NB4 (cell line): ENCODE measurements around the gene SSR2.

Experiments
- DNase-seq: peaks from one replicate; pipeline ENCODE4 v3.0.0; 2010; ENCODE audit warnings: low read depth
- H3K4me3 ChIP-seq: one replicate; pipeline ENCODE4 v1.5.1; 2011; ENCODE audit warnings: mild to moderate bottlenecking, low read depth, low read length, moderate library complexity
- CTCF ChIP-seq: IDR thresholded peaks from one replicate; pipeline ENCODE4 v1.5.1; 2012; ENCODE audit warnings: low read depth, low read length
- MAX ChIP-seq: IDR thresholded peaks from 2 replicates; pipeline ENCODE4 v1.6.1; 2011; ENCODE audit warnings: low read depth, low read length
- MYC ChIP-seq: IDR thresholded peaks from 2 replicates; pipeline ENCODE4 v1.6.1; 2011; ENCODE audit warnings: low read depth, low read length
- POLR2A ChIP-seq: IDR thresholded peaks from 2 replicates; pipeline ENCODE4 v1.6.1; 2011; ENCODE audit warnings: mild to moderate bottlenecking; ENCODE audit not compliant: insufficient read length; ENCODE audit errors: extremely low read depth

The SSR2 gene

GRCh38 chr1:156019946-156020292 lies 832 bp downstream of the SSR2 start:
- no peak for DNase-seq
- peak overlapping the region; percentile 75 for H3K4me3 ChIP-seq
- TF ChIP-seq CTCF (no peak), MYC (no peak), POLR2A (no peak), MAX (no peak)

GRCh38 chr1:156014829-156015228 lies 5.9 kb downstream of the SSR2 start:
- TF ChIP-seq POLR2A, result no peak
- no peak overlapping the region for H3K4me3 ChIP-seq
- no peak for DNase-seq

GRCh38 chr1:156012051-156012817 lies 8.5 kb downstream of the SSR2 start:
- TF ChIP-seq POLR2A (no peak), CTCF (no peak), MYC (no peak), MAX (no peak)
- no peak for DNase-seq
- no peak overlapping the region for H3K4me3 ChIP-seq

- no peak overlapping the region for H3K4me3 ChIP-seq
- no peak for TF ChIP-seq MAX
- TF ChIP-seq MYC, result no peak
- TF ChIP-seq POLR2A, result no peak
- no peak for TF ChIP-seq CTCF
- DNase-seq, result no peak
Observed at GRCh38 chr1:156009404-156009803, 11.3 kb downstream of the SSR2 start.

GRCh38 chr1:156006666-156007376 lies 13.9 kb downstream of the SSR2 start:
- DNase-seq, result no peak
- no peak overlapping the region for H3K4me3 ChIP-seq
- no peak for TF ChIP-seq MYC
- TF ChIP-seq MAX, result no peak
- no peak for TF ChIP-seq POLR2A
- no peak for TF ChIP-seq CTCF

- no peak overlapping the region for H3K4me3 ChIP-seq
- TF ChIP-seq POLR2A, result no peak
- TF ChIP-seq MYC, result no peak
- TF ChIP-seq MAX, result no peak
- TF ChIP-seq CTCF, result no peak
- DNase-seq, result no peak
Observed at GRCh38 chr1:156004843-156005584, 15.7 kb downstream of the SSR2 start.
